ENCODE data around the gene ZNF579. TPM values are rescaled to one million over a fixed set of nuclear protein-coding genes. Genes with fewer than 3 reads are reported as not detected.

ZNF579 gene
- total and polyA plus RNA-seq, 9 of the 15 experiments (the other 6 are each of a cell fraction or from before 2014, with no cell fraction given) = 0.06 to 15.9 (median 1.6) TPM

- CTCF ChIA-PET (ENCODE audit: low intra/inter-chr PET ratio) = no interaction called here
- no peak for DNase-seq (ENCODE audit: extremely low read depth in 1 of 4, low spot score in 3 of 4)
Observed at GRCh38 chr19:55603115-55603514, 22.5 kb upstream of the ZNF579 start.

More at GRCh38 chr19:55603115-55603514, 22.5 kb upstream of the ZNF579 start:
- H3K27ac ChIP-seq (ENCODE audit: extremely low read depth, low read depth, low read length) = peak overlapping the region; percentile 17
- 83% methylated on average over 19 of the region's 21 CpGs for WGBS (ENCODE audit: insufficient coverage, low coverage, missing lambda C conversion rate)
- H3K79me2 ChIP-seq (ENCODE audit: control insufficient read depth, insufficient read depth, low read length) = peaks cover 35% of the 10 kb centered on the region
- 0 out of 2 replicates have a peak, but pooled peaks cover 2% of the 10 kb centered on the region for H3K9me3 ChIP-seq (replicated peaks; ENCODE audit: control insufficient read depth, insufficient read depth, low read depth, low read length)
- no peak overlapping the region for H3K9ac ChIP-seq (ENCODE audit: insufficient read depth in 1 of 2, low read depth in 2 of 2, low read length in 2 of 2)
- no peak for FAIRE-seq
- no peak overlapping the region for H3K4me3 ChIP-seq
- in situ Hi-C loops (cut with MboI) (no loop called here), intact Hi-C loops (cut with micrococcal nuclease) (no loop called here)
- BruUV-seq (replicated peaks) = no TSS peak
- TF ChIP-seq ZKSCAN1 (IDR thresholded peaks at IDR 0.05; ENCODE audit: low read depth, low read length) (no peak), ZHX1 (conservative IDR thresholded peaks at IDR 0.05; ENCODE audit: low read length) (no peak), ZNF395 (CRISPR knock-in tag; IDR thresholded peaks at IDR 0.05) (no peak), ZNF644 (tag; IDR thresholded peaks at IDR 0.05; ENCODE audit: low read depth) (no peak), POLR2G (IDR thresholded peaks at IDR 0.05; ENCODE audit: low read depth, low read length) (0 out of 2 replicates have a peak, but pooled peaks have one; percentile 2), BCLAF1 (IDR thresholded peaks at IDR 0.05; ENCODE audit: borderline replicate concordance in 1 of 2, control insufficient read depth in 1 of 2, low read depth in 2 of 2, low read length in 1 of 2) (no peak)
- no peak overlapping the region for H2AFZ ChIP-seq (ENCODE audit: low read depth, low read length)
- no peaks in the 10 kb centered on the region for H4K20me1 ChIP-seq (replicated peaks; ENCODE audit: control insufficient read depth, insufficient read depth, low read length)
- no peaks in the 10 kb centered on the region for H3K27me3 ChIP-seq (ENCODE audit: control insufficient read depth in 2 of 2, insufficient read depth in 2 of 2, low read length in 2 of 2)
- H3K4me1 ChIP-seq (replicated peaks in 1 of 2; ENCODE audit: control insufficient read depth in 2 of 2, insufficient read depth in 2 of 2, low read length in 2 of 2) = peaks cover 32 to 44% of the 10 kb centered on the region in 2 experiments
- peak overlapping the region; percentile 39 for H3K4me2 ChIP-seq (ENCODE audit: insufficient read depth, low read length)
- peaks cover 7% of the 10 kb centered on the region; the same call in 2 of the 3 replicates for H3K36me3 ChIP-seq (ENCODE audit: control insufficient read depth, insufficient read depth, low read length)
- POLR2A ChIA-PET = no interaction called here
- ATAC-seq = no peak
- H3K9me1 ChIP-seq (ENCODE audit: control insufficient read depth, insufficient read depth, low read length) = no peaks in the 10 kb centered on the region

Data from K562 (cell line).